CD4-positive, alpha-beta T cell (primary cell): Measurements from ENCODE around the gene AKAP7. TPM values are rescaled to one million over a fixed set of nuclear protein-coding genes. Genes with fewer than 3 reads are reported as not detected.
A peak's percentile ranks its signal among the peaks of the same experiment; 100 is the strongest.

Experiments
- ATAC-seq: fragments of 200-7000 bp; cut with Tn5 transposase; one replicate; pipeline ENCODE4 v1.10.0; 2022; ENCODE audit warnings: mild to moderate bottlenecking; ENCODE audit not compliant: poor library complexity
- CTCF ChIA-PET: fragments of 350-600 bp; sonication (Branson Sonifier 250); formaldehyde crosslinking; loops from one replicate; lab custom pipeline; 2021; ENCODE audit warnings: antibody characterized with exemption, inconsistent platforms; lab: Charles Lee
- POLR2A ChIA-PET: fragments of 350-600 bp; sonication (Branson Sonifier 250); formaldehyde crosslinking; loops from one replicate; lab custom pipeline; 2021; ENCODE audit warnings: antibody characterized with exemption, inconsistent platforms; lab: Charles Lee
- DNase-seq, 14 experiments: peaks; one replicate each; pipeline ENCODE4 v3.0.0-alpha.2; 2013 to 2020; ENCODE audit warnings: mixed read lengths in 2 of 14
- H3K27ac ChIP-seq, 2 donors: one replicate each; pipeline versions ENCODE4 v1.5.1 to v1.7.0; 2013; ENCODE audit warnings: low read length in 2 of 2, low read depth in 1 of 2, mild to moderate bottlenecking in 1 of 2
- H3K27me3 ChIP-seq, 2 experiments: 1 replicate in 1 of 2; 2 replicates in 1 of 2; pipeline versions ENCODE4 v1.6.1 to v1.7.0; 2013; ENCODE audit warnings: low read length in 2 of 2, control low read depth in 1 of 2, mild to moderate bottlenecking in 1 of 2, moderate library complexity in 1 of 2; ENCODE audit not compliant: insufficient read depth in 2 of 2, control insufficient read depth in 1 of 2
- H3K36me3 ChIP-seq: one replicate; pipeline ENCODE4 v1.6.1; 2013; ENCODE audit warnings: low read length, control low read depth; ENCODE audit not compliant: insufficient read depth
- H3K4me1 ChIP-seq: one replicate; pipeline ENCODE4 v1.6.1; 2013; ENCODE audit warnings: low read length, control low read depth; ENCODE audit not compliant: insufficient read depth
- H3K4me3 ChIP-seq: one replicate; pipeline ENCODE4 v1.5.1; 2013; ENCODE audit warnings: mild to moderate bottlenecking, low read length, moderate library complexity
- H3K9me3 ChIP-seq, 2 experiments: 1 replicate in 1 of 2; 2 replicates in 1 of 2; pipeline versions ENCODE4 v1.6.1 to v1.7.0; 2013; ENCODE audit warnings: low read length in 2 of 2, mild to moderate bottlenecking in 2 of 2, control low read depth in 1 of 2, moderate library complexity in 1 of 2; ENCODE audit not compliant: control insufficient read depth in 1 of 2, insufficient read depth in 1 of 2
- H3K27ac Mint-ChIP-seq: one replicate; pipeline ENCODE4 v1.8.0; 2020; ENCODE audit warnings: mixed read lengths
- H3K27me3 Mint-ChIP-seq: one replicate; pipeline ENCODE4 v1.8.0; 2021; ENCODE audit warnings: mixed read lengths
- H3K36me3 Mint-ChIP-seq: one replicate; pipeline ENCODE4 v1.8.0; 2021; ENCODE audit warnings: low read depth, mixed read lengths
- H3K4me1 Mint-ChIP-seq: one replicate; pipeline ENCODE4 v1.8.0; 2021; ENCODE audit warnings: low read depth, mixed read lengths
- H3K4me3 Mint-ChIP-seq: one replicate; pipeline ENCODE4 v1.8.0; 2020; ENCODE audit warnings: mild to moderate bottlenecking, mixed read lengths
- H3K9me3 Mint-ChIP-seq: one replicate; pipeline ENCODE4 v1.8.0; 2020; ENCODE audit warnings: mixed read lengths
- CTCF ChIP-seq: fragments of 200-600 bp; IDR thresholded peaks from one replicate; pipeline ENCODE4 v1.8.0; 2022; ENCODE audit warnings: antibody characterized with exemption, mild to moderate bottlenecking
- intact Hi-C, 2 experiments: fragments of 100-400 bp; cut with DNase I in 1 of 2; cut with micrococcal nuclease in 1 of 2; formaldehyde crosslinking; loops; one replicate each; pipeline versions ENCODE4 v1.15.1 to v1.9.0; 2023 to 2025; cut with DNase I, micrococcal nuclease
- total RNA-seq, 174 experiments: library from RNA in 2 of 174; stranded (reverse) in 2 of 174; gene quantifications; one replicate each; pipeline ENCODE4 v1.2.3 and lab custom pipeline; 2021 to 2026

AKAP7 gene
- total RNA-seq, 2 experiments from 2014 or later = 9.1 to 12.2 TPM

GRCh38 chr6:131206463-131207251 is 71.4 kb downstream of the AKAP7 start:
- intact Hi-C loops = loop anchor here (2.0 to 10.0 kb wide), 3 partner anchors 48 to 326 kb away; no protein-coding TSS in a partner anchor
- H3K27me3 Mint-ChIP-seq = no peaks in the 10 kb centered on the region
- TF ChIP-seq CTCF = no peak
- CTCF ChIA-PET = interaction anchor here (1.4 kb wide), 1 partner anchor 421 kb away, joined by 4 read pairs; the partner anchor contains the start of gene MED23
- POLR2A ChIA-PET = interaction anchor here (0.8 to 1.2 kb wide), 3 partner anchors 24 to 327 kb away, joined by 3 to 5 read pairs (median 4); no protein-coding TSS in a partner anchor
- H3K4me1 Mint-ChIP-seq = peaks cover 64% of the 10 kb centered on the region
- ATAC-seq (no peak), DNase-seq (no peak)
- peaks cover 3% of the 10 kb centered on the region for H3K9me3 Mint-ChIP-seq
- Histone ChIP-seq H3K27me3 (no peaks in the 10 kb centered on the region), H3K4me3 (no peak overlapping the region), H3K9me3 (no peaks in the 10 kb centered on the region), H3K36me3 (peaks cover 4% of the 10 kb centered on the region), H3K4me1 (peaks cover 16% of the 10 kb centered on the region), H3K27ac (no peak overlapping the region)
- peak overlapping the region; percentile 72 for H3K27ac Mint-ChIP-seq
- H3K36me3 Mint-ChIP-seq = peaks cover 29% of the 10 kb centered on the region
- H3K4me3 Mint-ChIP-seq = peak overlapping the region; percentile 39

DNA sequence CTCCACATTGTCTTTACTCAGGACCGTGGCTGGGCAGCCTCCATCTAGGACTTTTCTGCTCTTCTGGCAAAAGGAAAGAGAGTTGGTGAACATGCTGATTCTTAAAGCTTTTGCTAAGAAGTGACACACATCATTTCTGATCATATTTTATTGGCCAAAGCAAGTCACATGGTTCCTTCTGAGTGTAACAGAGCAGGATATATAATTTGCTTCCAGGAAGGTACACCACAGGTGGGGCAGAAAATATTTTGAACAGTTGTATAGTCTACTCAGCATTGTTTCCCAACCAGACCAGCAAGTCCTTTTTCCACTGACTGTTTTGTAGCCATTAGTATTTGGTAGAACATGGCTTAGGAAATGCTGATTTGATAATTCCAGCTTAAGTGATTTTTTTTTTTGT is 73.5 kb downstream of the AKAP7 start:
- DNase-seq (peak in 1 of 14 experiments; percentile 42), ATAC-seq (no peak)
- Histone ChIP-seq H3K4me1 (peaks cover 19% of the 10 kb centered on the region), H3K4me3 (no peak overlapping the region), H3K27me3 (no peaks in the 10 kb centered on the region), H3K9me3 (no peaks in the 10 kb centered on the region), H3K36me3 (peaks cover 4% of the 10 kb centered on the region), H3K27ac (no peak overlapping the region)
- Mint-ChIP-seq H3K4me3 (peak overlapping the region; percentile 50), H3K4me1 (peaks cover 73% of the 10 kb centered on the region), H3K9me3 (peaks cover 3% of the 10 kb centered on the region), H3K27ac (peak overlapping the region; percentile 47), H3K36me3 (peaks cover 39% of the 10 kb centered on the region), H3K27me3 (no peaks in the 10 kb centered on the region)
- no peak for TF ChIP-seq CTCF
- intact Hi-C loops = loop anchor here (5.0 to 10.0 kb wide), 2 partner anchors 46 to 69 kb away; no protein-coding TSS in a partner anchor
- CTCF ChIA-PET = interaction anchor here (4.3 kb wide), 1 partner anchor 9 kb away, joined by 16 read pairs; no protein-coding TSS in a partner anchor
- POLR2A ChIA-PET = no interaction called here

DNA sequence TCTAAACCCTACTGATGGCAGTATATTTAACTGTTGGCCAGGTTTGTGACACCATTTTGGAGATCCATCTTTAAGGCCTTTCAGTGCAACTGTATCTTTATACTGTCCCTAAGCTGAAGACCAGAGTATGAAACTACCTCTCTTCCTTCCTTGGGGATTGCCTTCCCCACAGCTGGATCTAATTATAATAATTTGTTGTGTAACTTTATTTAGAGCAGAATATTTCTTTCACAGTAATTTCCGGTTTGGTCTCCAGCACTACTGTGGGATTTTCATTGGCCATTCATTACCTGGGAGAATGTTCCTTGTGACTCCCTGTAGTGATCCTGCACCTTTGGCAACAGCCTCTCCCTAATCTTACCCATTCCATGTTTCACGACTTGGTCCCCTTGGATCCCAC is 75.2 kb downstream of the AKAP7 start:
- POLR2A ChIA-PET = interaction anchor here (1.4 to 1.6 kb wide), 2 partner anchors 11 to 71 kb away, joined by 4 to 5 read pairs; no protein-coding TSS in a partner anchor
- no peak overlapping the region for H3K27ac Mint-ChIP-seq
- H3K4me3 Mint-ChIP-seq = no peak overlapping the region
- ATAC-seq = no peak
- H3K4me1 Mint-ChIP-seq = peaks cover 76% of the 10 kb centered on the region
- intact Hi-C loops = no loop called here
- H3K36me3 ChIP-seq = peaks cover 4% of the 10 kb centered on the region
- no peak for TF ChIP-seq CTCF
- no peaks in the 10 kb centered on the region for H3K27me3 Mint-ChIP-seq
- no peaks in the 10 kb centered on the region for H3K27me3 ChIP-seq
- H3K4me3 ChIP-seq = no peak overlapping the region
- DNase-seq = no peak
- H3K36me3 Mint-ChIP-seq = peaks cover 47% of the 10 kb centered on the region
- peaks cover 3% of the 10 kb centered on the region for H3K9me3 Mint-ChIP-seq
- H3K4me1 ChIP-seq = peaks cover 16% of the 10 kb centered on the region
- H3K27ac ChIP-seq = no peak overlapping the region
- CTCF ChIA-PET = interaction anchor here (4.3 kb wide), 1 partner anchor 11 kb away, joined by 16 read pairs; no protein-coding TSS in a partner anchor
- H3K9me3 ChIP-seq = no peaks in the 10 kb centered on the region
